Breast epithelium (tissue), 4 donors: ENCODE data around the gene NEUROD2. TPM values are rescaled to one million over a fixed set of nuclear protein-coding genes. Genes with fewer than 3 reads are reported as not detected.

Source experiments
- DNase-seq, 2 donors: peaks; one replicate each; pipeline ENCODE4 v3.0.0-alpha.2; 2019; ENCODE audit warnings: low spot score in 2 of 2
- H3K27ac ChIP-seq, 2 donors: fragments of 200-600 bp; sonication (generic) in 1 of 2; one replicate each; pipeline ENCODE4 v1.5.1; 2016 to 2019; ENCODE audit warnings: mild to moderate bottlenecking in 1 of 2
- H3K27me3 ChIP-seq, 2 donors: fragments of 200-600 bp; sonication (generic) in 1 of 2; one replicate each; pipeline versions ENCODE4 v1.5.1 to v1.6.0; 2017 to 2019; ENCODE audit warnings: control low read depth in 1 of 2, mild to moderate bottlenecking in 1 of 2
- H3K36me3 ChIP-seq: fragments of 200-600 bp; one replicate; pipeline ENCODE4 v1.5.1; 2019
- H3K4me1 ChIP-seq, 2 donors: fragments of 200-600 bp; sonication (generic); one replicate each; pipeline ENCODE4 v1.5.1; 2016 to 2019; ENCODE audit warnings: control low read depth in 1 of 2
- H3K4me3 ChIP-seq, 3 donors: fragments of 200-600 bp; sonication (generic); 1 replicate in 2 of 3; 2 replicates in 1 of 3; pipeline ENCODE4 v1.5.1; 2016 to 2019; ENCODE audit warnings: mild to moderate bottlenecking in 3 of 3, moderate library complexity in 2 of 3
- H3K9me3 ChIP-seq, 2 donors: fragments of 200-600 bp; sonication (generic) in 1 of 2; one replicate each; pipeline ENCODE4 v1.5.1; 2016 to 2019; ENCODE audit warnings: control low read depth in 1 of 2
- POLR2A ChIP-seq: fragments of 450-650 bp; IDR thresholded peaks from one replicate; pipeline ENCODE4 v1.6.1; 2016; ENCODE audit warnings: antibody characterized with exemption, mild to moderate bottlenecking, moderate library complexity
- POLR2AphosphoS5 ChIP-seq, 3 donors: sonication (generic); formaldehyde crosslinking; IDR thresholded peaks; one replicate each; pipeline ENCODE4 v1.6.1; 2017; ENCODE audit warnings: antibody characterized with exemption in 3 of 3
- intact Hi-C: fragments of 100-400 bp; cut with DNase I; formaldehyde crosslinking; loops from one replicate; pipeline ENCODE4 v1.15.1; 2023; ENCODE audit warnings: low total_unique reads
- total RNA-seq, 3 donors: library from RNA; depleted of rRNA; stranded (reverse); fragments of >200 nt; gene quantifications; one replicate each; pipeline ENCODE4 v1.1.0, GENCODE V29; 2016
- TF ChIP-seq, protein P1 (sequence below), 3 donors: fragments of 450-650 bp; IDR thresholded peaks; one replicate each; pipeline ENCODE4 v1.5.1; 2016 to 2017; ENCODE audit warnings: antibody characterized with exemption in 3 of 3, mild to moderate bottlenecking in 3 of 3, moderate library complexity in 3 of 3

NEUROD2 gene
- total RNA-seq, 3 donors from 2014 or later: not detected

- TF ChIP-seq POLR2A: no peak
- no peak for TF ChIP-seq POLR2AphosphoS5 (IDR thresholded peaks at IDR 0.05)
- TF ChIP-seq, protein P1, sequence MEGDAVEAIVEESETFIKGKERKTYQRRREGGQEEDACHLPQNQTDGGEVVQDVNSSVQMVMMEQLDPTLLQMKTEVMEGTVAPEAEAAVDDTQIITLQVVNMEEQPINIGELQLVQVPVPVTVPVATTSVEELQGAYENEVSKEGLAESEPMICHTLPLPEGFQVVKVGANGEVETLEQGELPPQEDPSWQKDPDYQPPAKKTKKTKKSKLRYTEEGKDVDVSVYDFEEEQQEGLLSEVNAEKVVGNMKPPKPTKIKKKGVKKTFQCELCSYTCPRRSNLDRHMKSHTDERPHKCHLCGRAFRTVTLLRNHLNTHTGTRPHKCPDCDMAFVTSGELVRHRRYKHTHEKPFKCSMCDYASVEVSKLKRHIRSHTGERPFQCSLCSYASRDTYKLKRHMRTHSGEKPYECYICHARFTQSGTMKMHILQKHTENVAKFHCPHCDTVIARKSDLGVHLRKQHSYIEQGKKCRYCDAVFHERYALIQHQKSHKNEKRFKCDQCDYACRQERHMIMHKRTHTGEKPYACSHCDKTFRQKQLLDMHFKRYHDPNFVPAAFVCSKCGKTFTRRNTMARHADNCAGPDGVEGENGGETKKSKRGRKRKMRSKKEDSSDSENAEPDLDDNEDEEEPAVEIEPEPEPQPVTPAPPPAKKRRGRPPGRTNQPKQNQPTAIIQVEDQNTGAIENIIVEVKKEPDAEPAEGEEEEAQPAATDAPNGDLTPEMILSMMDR (IDR thresholded peaks at IDR 0.05): no peak
- DNase-seq: no peak
- intact Hi-C loops: no loop called here
- Histone ChIP-seq H3K4me3 (no peak overlapping the region), H3K27me3 (no peaks in the 10 kb centered on the region), H3K9me3 (no peaks in the 10 kb centered on the region), H3K36me3 (no peaks in the 10 kb centered on the region), H3K27ac (peak overlapping the region; percentile 50 to 58), H3K4me1 (no peaks in the 10 kb centered on the region)
Measured at GRCh38 chr17:39651923-39652586, 44.3 kb upstream of the NEUROD2 start.

DNA sequence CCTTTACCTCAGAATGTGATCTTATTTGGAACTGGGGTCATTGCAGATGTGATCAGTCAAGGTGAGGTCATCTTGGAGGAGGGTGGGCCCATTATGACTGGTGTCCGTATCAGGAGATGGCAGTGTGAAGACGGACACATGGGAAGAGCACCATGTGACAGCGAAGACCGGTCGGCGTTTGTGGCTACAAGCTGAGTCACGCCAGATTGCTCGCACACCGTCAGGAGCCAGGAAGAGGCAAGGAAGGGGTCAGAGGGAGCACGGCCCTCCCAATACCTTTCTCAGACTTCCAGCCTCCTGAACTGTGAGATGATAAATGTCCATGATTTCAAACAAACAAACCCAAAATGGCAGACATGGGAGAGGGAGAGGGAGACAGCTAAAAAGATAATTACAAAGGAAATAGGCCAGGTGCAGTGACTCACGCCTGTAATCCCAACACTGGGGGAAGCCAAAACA is 42.4 kb upstream of the NEUROD2 start:
- Histone ChIP-seq H3K27me3 (no peaks in the 10 kb centered on the region), H3K9me3 (no peaks in the 10 kb centered on the region), H3K36me3 (no peaks in the 10 kb centered on the region), H3K4me1 (no peaks in the 10 kb centered on the region), H3K27ac (no peak overlapping the region), H3K4me3 (no peak overlapping the region)
- no peak for DNase-seq
- TF ChIP-seq POLR2A (no peak), POLR2AphosphoS5 (IDR thresholded peaks at IDR 0.05) (no peak)
- TF ChIP-seq, protein P1 (IDR thresholded peaks at IDR 0.05): no peak
- intact Hi-C loops: no loop called here

- H3K27me3 ChIP-seq: no peaks in the 10 kb centered on the region
- no peaks in the 10 kb centered on the region for H3K9me3 ChIP-seq
- no peaks in the 10 kb centered on the region for H3K4me1 ChIP-seq
- no peak overlapping the region for H3K4me3 ChIP-seq
- intact Hi-C loops: no loop called here
- H3K36me3 ChIP-seq: no peaks in the 10 kb centered on the region
- no peak for DNase-seq
- no peak overlapping the region for H3K27ac ChIP-seq
- no peak for TF ChIP-seq POLR2A
- TF ChIP-seq, protein P1 (IDR thresholded peaks at IDR 0.05): no peak
- no peak for TF ChIP-seq POLR2AphosphoS5 (IDR thresholded peaks at IDR 0.05)
Measured at GRCh38 chr17:39648616-39649366, 41.1 kb upstream of the NEUROD2 start.

GRCh38 chr17:39647256-39647655 is 39.5 kb upstream of the NEUROD2 start:
- DNase-seq: no peak
- intact Hi-C loops: no loop called here

More at GRCh38 chr17:39647256-39647655, 39.5 kb upstream of the NEUROD2 start:
- no peaks in the 10 kb centered on the region for H3K27me3 ChIP-seq
- TF ChIP-seq POLR2A (no peak), POLR2AphosphoS5 (IDR thresholded peaks at IDR 0.05) (no peak)
- TF ChIP-seq, protein P1 (IDR thresholded peaks at IDR 0.05): no peak
- no peaks in the 10 kb centered on the region for H3K36me3 ChIP-seq
- H3K4me1 ChIP-seq: no peaks in the 10 kb centered on the region
- H3K9me3 ChIP-seq: no peaks in the 10 kb centered on the region
- H3K27ac ChIP-seq: no peak overlapping the region
- H3K4me3 ChIP-seq: no peak overlapping the region
